ENCODE results near the gene FAM72D.
A peak's percentile ranks its signal among the peaks of the same experiment; 100 is the strongest.
"Not testable (repeated sequence)": the region's sequence is repeated elsewhere in the genome, so short reads cannot be mapped to it uniquely, and the experiment has no call there.

Gene FAM72D

GRCh38 chr1:145155873-145156272 lies 60.1 kb downstream of the FAM72D start:
- DNase-seq = not testable (repeated sequence)

GRCh38 chr1:145156891-145157610 lies 61.3 kb downstream of the FAM72D start:
- DNase-seq = peak; percentile 6

- not testable (repeated sequence) for DNase-seq
Observed at GRCh38 chr1:145157715-145158114, 61.9 kb downstream of the FAM72D start.

GRCh38 chr1:145161046-145161752 lies 65.4 kb downstream of the FAM72D start:
- DNase-seq = not testable (repeated sequence)
